PC-3 (cell line): ENCODE data around the gene FOXP1.

Experiments used
- EZH2 ChIP-seq: fragments of 300-600 bp; sonication (generic); IDR thresholded peaks from one replicate; pipeline ENCODE4 v1.6.1; 2017; ENCODE audit warnings: antibody characterized with exemption, mild to moderate bottlenecking, low read length; ENCODE audit not compliant: unreplicated experiment
- EZH2phosphoT487 ChIP-seq: fragments of 300-600 bp; sonication (generic); IDR thresholded peaks from 2 replicates; pipeline ENCODE4 v1.6.1; 2018; ENCODE audit warnings: mild to moderate bottlenecking, antibody characterized with exemption, low read length, borderline replicate concordance

- TF ChIP-seq EZH2phosphoT487, result no peak
- no peak for TF ChIP-seq EZH2
Measured at GRCh38 chr3:71111784-71112440, 471.6 kb downstream of the FOXP1 start.
